HepG2 (cell line): ENCODE measurements around the gene SARNP. TPM values are rescaled to one million over a fixed set of nuclear protein-coding genes. Genes with fewer than 3 reads are reported as not detected.

ENCODE experiments used
- ATAC-seq: fragments of 200-7000 bp; cut with Tn5 transposase; 3 replicates; pipeline ENCODE4 v1.9.1; 2020; ENCODE audit warnings: mild to moderate bottlenecking, moderate library complexity
- BruUV-seq: library from RNA; stranded (reverse); fragments of 400-500 nt; replicated peaks from 2 replicates; lab custom pipeline; 2021; lab: Mats Ljungman, UMichigan
- CTCF ChIA-PET: fragments of 300-600 bp; formaldehyde crosslinking; extraction: SDS; loops from one replicate; lab custom pipeline; 2021; ENCODE audit warnings: low total read pairs, inconsistent platforms, low intra/inter-chr PET ratio; lab: Yijun Ruan, JAX
- POLR2A ChIA-PET: fragments of 350-600 bp; sonication (Branson Sonifier 250); formaldehyde crosslinking; loops from one replicate; lab custom pipeline; 2020; ENCODE audit warnings: antibody characterized with exemption, inconsistent platforms; lab: Yijun Ruan, JAX
- DNase-seq: peaks from one replicate; pipeline ENCODE4 v3.0.0-alpha.2; 2015; ENCODE audit warnings: low spot score
- FAIRE-seq: peaks from 3 replicates; lab custom pipeline; 2011; peaks lifted over from hg19 to GRCh38; lab: Jason Lieb, UNC
- H2AFZ ChIP-seq: one replicate; pipeline ENCODE4 v1.6.1; 2011; ENCODE audit warnings: low read length, inconsistent platforms
- H3K27ac ChIP-seq: fragments of 300-600 bp; 3 replicates; pipeline ENCODE4 v1.8.0; 2011; ENCODE audit warnings: mixed run types, mild to moderate bottlenecking, mixed read lengths, low read length, inconsistent platforms; ENCODE audit not compliant: insufficient read depth; ENCODE audit errors: extremely low read length
- H3K27me3 ChIP-seq, 2 experiments: fragments of 200-600 bp in 1 of 2; 2 replicates in 1 of 2; 3 replicates in 1 of 2; pipeline versions ENCODE4 v1.6.0 to v1.8.0; 2011; ENCODE audit warnings: low read length in 2 of 2, mild to moderate bottlenecking in 2 of 2, moderate library complexity in 2 of 2, inconsistent platforms in 1 of 2; ENCODE audit not compliant: insufficient read depth in 2 of 2, control insufficient read depth in 1 of 2
- H3K36me3 ChIP-seq, 2 experiments: fragments of 200-600 bp in 1 of 2; replicated peaks in 1 of 2; 2 replicates in 1 of 2; 3 replicates in 1 of 2; pipeline versions ENCODE4 v1.5.1 to v1.8.0; 2011; ENCODE audit warnings: low read length in 2 of 2, inconsistent platforms in 1 of 2; ENCODE audit not compliant: insufficient read depth in 2 of 2, control insufficient read depth in 1 of 2
- H3K4me1 ChIP-seq: 2 replicates; pipeline ENCODE4 v1.5.1; 2012; ENCODE audit warnings: low read length, inconsistent platforms; ENCODE audit not compliant: insufficient read depth
- H3K4me2 ChIP-seq: 2 replicates; pipeline ENCODE4 v1.6.0; 2011; ENCODE audit warnings: low read depth, low read length, inconsistent platforms
- H3K4me3 ChIP-seq, 3 experiments: fragments of 200-600 bp in 1 of 3; sonication (generic), shearing (Covaris generic) in 1 of 3; replicated peaks in 1 of 3; 2 replicates each; pipeline ENCODE4 v1.5.1; 2011 to 2016; ENCODE audit warnings: low read length in 3 of 3, inconsistent platforms in 2 of 3, low read depth in 2 of 3, mild to moderate bottlenecking in 2 of 3, control low read depth in 1 of 3, mixed read lengths in 1 of 3; ENCODE audit not compliant: insufficient read depth in 1 of 3
- H3K79me2 ChIP-seq: one replicate; pipeline ENCODE4 v1.6.1; 2011; ENCODE audit warnings: low read length, inconsistent platforms; ENCODE audit not compliant: insufficient read depth
- H3K9ac ChIP-seq: 2 replicates; pipeline ENCODE4 v1.6.0; 2011; ENCODE audit warnings: mild to moderate bottlenecking, low read depth, low read length, inconsistent platforms; ENCODE audit not compliant: insufficient read depth
- H3K9me3 ChIP-seq: 2 replicates; pipeline ENCODE4 v1.5.1; 2012; ENCODE audit warnings: mild to moderate bottlenecking, low read length
- H4K20me1 ChIP-seq: 2 replicates; pipeline ENCODE4 v1.6.0; 2011; ENCODE audit warnings: inconsistent platforms, mild to moderate bottlenecking, low read length, moderate library complexity; ENCODE audit not compliant: insufficient read depth
- ARNT2 ChIP-seq: sonication (generic); formaldehyde crosslinking; IDR thresholded peaks from 2 replicates; pipeline ENCODE4 v1.8.0; 2022; ENCODE audit warnings: mild to moderate bottlenecking, low read depth, missing genetic modification reagents, moderate library complexity
- DBP ChIP-seq: sonication (generic); formaldehyde crosslinking; IDR thresholded peaks from 2 replicates; pipeline ENCODE4 v1.4.0; 2020; ENCODE audit warnings: missing genetic modification reagents; ENCODE audit errors: not compliant biosample characterization
- DNMT3B ChIP-seq: conservative IDR thresholded peaks from 2 replicates; pipeline ENCODE4 v1.6.1; 2016; ENCODE audit warnings: missing biosample characterization, control low read depth
- GMEB1 ChIP-seq: sonication (generic); formaldehyde crosslinking; IDR thresholded peaks from 2 replicates; pipeline ENCODE4 v1.5.1; 2020; ENCODE audit warnings: missing genetic modification reagents, mild to moderate bottlenecking, borderline replicate concordance
- NR2F1 ChIP-seq, 2 experiments: fragments of 450-650 bp in 1 of 2; formaldehyde crosslinking in 1 of 2; IDR thresholded peaks; 2 replicates each; pipeline versions ENCODE4 v1.5.0 to v1.6.1; 2016 to 2020; ENCODE audit warnings: mild to moderate bottlenecking in 1 of 2, missing compliant biosample characterization in 1 of 2, missing genetic modification reagents in 1 of 2, moderate library complexity in 1 of 2
- TGIF2 ChIP-seq: IDR thresholded peaks from 2 replicates; pipeline ENCODE4 v1.6.1; 2016; ENCODE audit warnings: control low read depth, missing compliant biosample characterization
- ZNF282 ChIP-seq: fragments of 450-650 bp; IDR thresholded peaks from 2 replicates; pipeline ENCODE4 v1.6.1; 2018; ENCODE audit not compliant: partially characterized antibody
- ZNF564 ChIP-seq: sonication (generic); formaldehyde crosslinking; IDR thresholded peaks from 2 replicates; pipeline ENCODE4 v1.8.1; 2023; ENCODE audit warnings: mild to moderate bottlenecking, missing genetic modification reagents
- ZNF607 ChIP-seq: sonication (generic); formaldehyde crosslinking; IDR thresholded peaks from 2 replicates; pipeline ENCODE4 v1.5.1; 2020; ENCODE audit warnings: missing genetic modification reagents, mild to moderate bottlenecking, borderline replicate concordance
- WGBS: methylation state at CpG from one replicate; pipeline ENCODE4 v1.1.6; 2017; ENCODE audit warnings: low lambda C conversion rate; 5-methylcytosine and 5-hydroxymethylcytosine counted together
- in situ Hi-C: cut with HindIII; loops from 2 replicates; pipeline ENCODE4 v1.10.0; 2017; ENCODE audit warnings: low pct_unique_long_range_greater_than_20kb; ENCODE audit not compliant: extremely low pct_ligation_motif_present
- intact Hi-C: fragments of 100-400 bp; cut with micrococcal nuclease; formaldehyde crosslinking; loops from one replicate; pipeline ENCODE4 v1.10.0; 2022; ENCODE audit not compliant: unreplicated experiment
- polyA plus RNA-seq, 8 experiments: library from polyadenylated mRNA; depleted of rRNA in 3 of 8; stranded (reverse) in 7 of 8; unstranded in 1 of 8; fragments of >200 nt; fragmentation: Illumina TruSeq in 4 of 8; extraction: Trizol in 4 of 8; gene quantifications; 2 replicates each; pipeline versions ENCODE4 v1.2.1 to v1.2.3, GENCODE V29; 2011 to 2016; ENCODE audit warnings: low read depth in 4 of 8, missing spikeins in 1 of 8, mixed read lengths in 1 of 8; ENCODE audit not compliant: insufficient read depth in 1 of 8
- total RNA-seq, 5 experiments: library from RNA; depleted of rRNA; stranded (reverse); fragments of >200 nt; fragmentation: Illumina TruSeq; extraction: Trizol; gene quantifications; 2 replicates each; pipeline ENCODE4 v1.2.3, GENCODE V29; 2016; ENCODE audit warnings: low read depth in 1 of 5
- TF ChIP-seq, protein P1 (sequence below): fragments of 450-650 bp; IDR thresholded peaks from 2 replicates; pipeline ENCODE4 v1.6.1; 2017; ENCODE audit warnings: mild to moderate bottlenecking
- TF ChIP-seq, protein P2 (sequence below): IDR thresholded peaks from 2 replicates; pipeline ENCODE4 v1.6.1; 2012; ENCODE audit warnings: inconsistent platforms

Gene SARNP
- total and polyA plus RNA-seq, 2 of the 13 experiments (the other 11 are each of a cell fraction or from before 2014, with no cell fraction given), result 59.0 to 95.4 TPM

GRCh38 chr12:55777856-55778255, 39.7 kb downstream of the SARNP start:
- POLR2A ChIA-PET, result no interaction called here
- H3K4me3 ChIP-seq, result no peak overlapping the region
- TF ChIP-seq ZNF564 (CRISPR knock-in tag) (no peak), NR2F1 (CRISPR knock-in tag; IDR thresholded peaks at IDR 0.05) (no peak), DNMT3B (CRISPR knock-in tag) (no peak), DBP (CRISPR knock-in tag) (no peak), ZNF607 (no peak), ZNF282 (no peak), ARNT2 (CRISPR knock-in tag) (no peak), GMEB1 (CRISPR knock-in tag) (no peak), TGIF2 (no peak)
- TF ChIP-seq, protein P1, sequence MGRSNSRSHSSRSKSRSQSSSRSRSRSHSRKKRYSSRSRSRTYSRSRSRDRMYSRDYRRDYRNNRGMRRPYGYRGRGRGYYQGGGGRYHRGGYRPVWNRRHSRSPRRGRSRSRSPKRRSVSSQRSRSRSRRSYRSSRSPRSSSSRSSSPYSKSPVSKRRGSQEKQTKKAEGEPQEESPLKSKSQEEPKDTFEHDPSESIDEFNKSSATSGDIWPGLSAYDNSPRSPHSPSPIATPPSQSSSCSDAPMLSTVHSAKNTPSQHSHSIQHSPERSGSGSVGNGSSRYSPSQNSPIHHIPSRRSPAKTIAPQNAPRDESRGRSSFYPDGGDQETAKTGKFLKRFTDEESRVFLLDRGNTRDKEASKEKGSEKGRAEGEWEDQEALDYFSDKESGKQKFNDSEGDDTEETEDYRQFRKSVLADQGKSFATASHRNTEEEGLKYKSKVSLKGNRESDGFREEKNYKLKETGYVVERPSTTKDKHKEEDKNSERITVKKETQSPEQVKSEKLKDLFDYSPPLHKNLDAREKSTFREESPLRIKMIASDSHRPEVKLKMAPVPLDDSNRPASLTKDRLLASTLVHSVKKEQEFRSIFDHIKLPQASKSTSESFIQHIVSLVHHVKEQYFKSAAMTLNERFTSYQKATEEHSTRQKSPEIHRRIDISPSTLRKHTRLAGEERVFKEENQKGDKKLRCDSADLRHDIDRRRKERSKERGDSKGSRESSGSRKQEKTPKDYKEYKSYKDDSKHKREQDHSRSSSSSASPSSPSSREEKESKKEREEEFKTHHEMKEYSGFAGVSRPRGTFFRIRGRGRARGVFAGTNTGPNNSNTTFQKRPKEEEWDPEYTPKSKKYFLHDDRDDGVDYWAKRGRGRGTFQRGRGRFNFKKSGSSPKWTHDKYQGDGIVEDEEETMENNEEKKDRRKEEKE, result no peak
- TF ChIP-seq, protein P2, sequence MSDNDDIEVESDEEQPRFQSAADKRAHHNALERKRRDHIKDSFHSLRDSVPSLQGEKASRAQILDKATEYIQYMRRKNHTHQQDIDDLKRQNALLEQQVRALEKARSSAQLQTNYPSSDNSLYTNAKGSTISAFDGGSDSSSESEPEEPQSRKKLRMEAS, result no peak
- TF ChIP-seq, all 625 proteins: peak for 0
- H3K9ac ChIP-seq, result no peak overlapping the region
- intact Hi-C loops (no loop called here), in situ Hi-C loops (no loop called here)
- H3K4me1 ChIP-seq, result no peaks in the 10 kb centered on the region
- CTCF ChIA-PET, result no interaction called here
- no peaks in the 10 kb centered on the region for H3K79me2 ChIP-seq
- H3K27ac ChIP-seq, result no peak overlapping the region
- DNase-seq (no peak), FAIRE-seq (no peak), ATAC-seq (no peak)
- H3K9me3 ChIP-seq, result no peaks in the 10 kb centered on the region
- H3K27me3 ChIP-seq, result no peaks in the 10 kb centered on the region
- H4K20me1 ChIP-seq, result no peaks in the 10 kb centered on the region; the same call in 1 of the 2 replicates
- WGBS, result 93% methylated on average over 3 of the region's 3 CpGs
- no TSS peak for BruUV-seq
- H3K4me2 ChIP-seq, result no peak overlapping the region
- H2AFZ ChIP-seq, result no peak overlapping the region
- peaks cover 6 to 53% of the 10 kb centered on the region in 2 experiments for H3K36me3 ChIP-seq
